ENCODE data around the gene POLR2A.

Gene POLR2A

DNA sequence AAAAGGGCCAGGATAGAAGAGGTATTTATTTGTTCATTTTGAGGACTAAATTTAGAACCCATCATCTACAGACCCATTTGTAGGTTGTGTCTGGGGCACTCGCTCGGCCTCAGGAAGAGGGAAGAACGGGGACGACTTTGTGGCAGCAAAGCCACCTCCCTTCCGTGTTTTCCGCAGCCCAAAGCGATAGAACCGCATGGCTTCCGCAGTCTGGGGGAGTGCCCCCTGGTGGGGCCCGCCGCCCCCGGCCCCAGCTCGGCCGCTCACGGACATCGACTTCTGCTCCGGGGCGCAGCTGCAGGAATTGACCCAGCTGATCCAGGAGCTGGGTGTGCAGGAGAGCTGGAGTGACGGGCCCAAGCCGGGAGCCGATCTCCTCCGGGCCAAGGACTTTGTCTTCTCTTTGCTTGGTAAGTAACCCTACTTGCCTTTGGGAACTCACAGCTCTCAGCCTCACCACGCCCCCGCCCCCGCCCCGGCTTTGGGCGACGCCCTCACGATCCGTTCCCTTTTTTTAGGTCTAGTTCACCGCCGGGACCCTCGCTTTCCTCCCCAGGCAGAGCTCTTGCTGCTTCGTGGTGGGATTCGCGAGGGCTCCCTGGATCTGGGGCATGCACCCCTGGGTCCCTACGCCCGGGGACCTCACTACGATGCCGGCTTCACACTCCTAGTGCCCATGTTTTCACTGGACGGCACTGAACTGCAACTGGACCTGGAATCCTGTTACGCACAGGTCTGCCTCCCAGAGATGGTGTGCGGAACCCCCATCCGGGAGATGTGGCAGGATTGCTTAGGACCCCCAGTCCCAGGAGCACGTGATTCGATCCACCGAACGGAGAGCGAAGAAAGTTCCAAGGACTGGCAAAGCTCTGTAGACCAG lies 48.2 kb upstream of the POLR2A start (continued):
- TF ChIP-seq ZNF416 (tag by site-specific recombination; IDR thresholded peaks at IDR 0.05) (no peak), TCF7L2 (IDR thresholded peaks at IDR 0.05; ENCODE audit: borderline replicate concordance, low read depth, low read length) (no peak), SCRT1 (tag by site-specific recombination; IDR thresholded peaks at IDR 0.05; ENCODE audit: borderline replicate concordance) (no peak), FEZF1 (tag by site-specific recombination; IDR thresholded peaks at IDR 0.05) (no peak), TSHZ1 (tag by site-specific recombination; IDR thresholded peaks at IDR 0.05; ENCODE audit: borderline replicate concordance) (no peak), SP3 (tag by site-specific recombination; IDR thresholded peaks at IDR 0.05) (no peak), ZEB2 (tag by site-specific recombination; IDR thresholded peaks at IDR 0.05) (0 out of 2 replicates have a peak, but pooled peaks have one; percentile 33), CTCF (tag by site-specific recombination; IDR thresholded peaks at IDR 0.05) (peak; percentile 67), ZNF138 (tag by site-specific recombination; IDR thresholded peaks at IDR 0.05; ENCODE audit: borderline replicate concordance) (no peak), WT1 (tag by site-specific recombination; IDR thresholded peaks at IDR 0.05) (no peak; the same call in 1 of the 2 replicates), ZNF10 (tag by site-specific recombination; IDR thresholded peaks at IDR 0.05) (no peak), SETDB1 (IDR thresholded peaks at IDR 0.05; ENCODE audit: insufficient read length, low read length) (no peak), BCL11B (tag by site-specific recombination; IDR thresholded peaks at IDR 0.05; ENCODE audit: low read depth) (no peak), ZNF426 (tag by site-specific recombination; IDR thresholded peaks at IDR 0.05) (no peak), ZNF610 (tag by site-specific recombination; IDR thresholded peaks at IDR 0.05; ENCODE audit: borderline replicate concordance) (no peak; the same call in 1 of the 2 replicates), ZNF785 (tag by site-specific recombination; IDR thresholded peaks at IDR 0.05) (no peak), ZFP3 (tag by site-specific recombination; IDR thresholded peaks at IDR 0.05; ENCODE audit: low read depth) (no peak), ZNF157 (tag by site-specific recombination; IDR thresholded peaks at IDR 0.05) (no peak), ZNF132 (tag by site-specific recombination; IDR thresholded peaks at IDR 0.05; ENCODE audit: borderline replicate concordance) (no peak), ZNF121 (tag by site-specific recombination; IDR thresholded peaks at IDR 0.05) (no peak), ZNF423 (tag by site-specific recombination; IDR thresholded peaks at IDR 0.05) (no peak), ZSCAN18 (tag by site-specific recombination; IDR thresholded peaks at IDR 0.05) (no peak), HOXC10 (CRISPR knock-in tag; IDR thresholded peaks at IDR 0.05) (no peak)
- TF ChIP-seq, protein P1, sequence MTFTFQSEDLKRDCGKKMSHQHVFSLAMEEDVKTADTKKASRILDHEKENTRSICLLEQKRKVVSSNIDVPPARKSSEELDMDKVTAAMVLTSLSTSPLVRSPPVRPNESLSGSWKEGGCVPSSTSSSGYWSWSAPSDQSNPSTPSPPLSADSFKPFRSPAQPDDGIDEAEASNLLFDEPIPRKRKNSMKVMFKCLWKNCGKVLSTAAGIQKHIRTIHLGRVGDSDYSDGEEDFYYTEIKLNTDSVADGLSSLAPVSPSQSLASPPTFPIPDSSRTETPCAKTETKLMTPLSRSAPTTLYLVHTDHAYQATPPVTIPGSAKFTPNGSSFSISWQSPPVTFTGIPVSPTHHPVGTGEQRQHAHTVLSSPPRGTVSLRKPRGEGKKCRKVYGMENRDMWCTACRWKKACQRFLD (tag by site-specific recombination; IDR thresholded peaks at IDR 0.05), result no peak
- TF ChIP-seq, protein P2, sequence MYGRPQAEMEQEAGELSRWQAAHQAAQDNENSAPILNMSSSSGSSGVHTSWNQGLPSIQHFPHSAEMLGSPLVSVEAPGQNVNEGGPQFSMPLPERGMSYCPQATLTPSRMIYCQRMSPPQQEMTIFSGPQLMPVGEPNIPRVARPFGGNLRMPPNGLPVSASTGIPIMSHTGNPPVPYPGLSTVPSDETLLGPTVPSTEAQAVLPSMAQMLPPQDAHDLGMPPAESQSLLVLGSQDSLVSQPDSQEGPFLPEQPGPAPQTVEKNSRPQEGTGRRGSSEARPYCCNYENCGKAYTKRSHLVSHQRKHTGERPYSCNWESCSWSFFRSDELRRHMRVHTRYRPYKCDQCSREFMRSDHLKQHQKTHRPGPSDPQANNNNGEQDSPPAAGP (tag by site-specific recombination; IDR thresholded peaks at IDR 0.05), result no peak
- TF ChIP-seq, protein P3, sequence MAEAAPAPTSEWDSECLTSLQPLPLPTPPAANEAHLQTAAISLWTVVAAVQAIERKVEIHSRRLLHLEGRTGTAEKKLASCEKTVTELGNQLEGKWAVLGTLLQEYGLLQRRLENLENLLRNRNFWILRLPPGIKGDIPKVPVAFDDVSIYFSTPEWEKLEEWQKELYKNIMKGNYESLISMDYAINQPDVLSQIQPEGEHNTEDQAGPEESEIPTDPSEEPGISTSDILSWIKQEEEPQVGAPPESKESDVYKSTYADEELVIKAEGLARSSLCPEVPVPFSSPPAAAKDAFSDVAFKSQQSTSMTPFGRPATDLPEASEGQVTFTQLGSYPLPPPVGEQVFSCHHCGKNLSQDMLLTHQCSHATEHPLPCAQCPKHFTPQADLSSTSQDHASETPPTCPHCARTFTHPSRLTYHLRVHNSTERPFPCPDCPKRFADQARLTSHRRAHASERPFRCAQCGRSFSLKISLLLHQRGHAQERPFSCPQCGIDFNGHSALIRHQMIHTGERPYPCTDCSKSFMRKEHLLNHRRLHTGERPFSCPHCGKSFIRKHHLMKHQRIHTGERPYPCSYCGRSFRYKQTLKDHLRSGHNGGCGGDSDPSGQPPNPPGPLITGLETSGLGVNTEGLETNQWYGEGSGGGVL (tag by site-specific recombination; IDR thresholded peaks at IDR 0.05), result no peak
- TF ChIP-seq, protein P4, sequence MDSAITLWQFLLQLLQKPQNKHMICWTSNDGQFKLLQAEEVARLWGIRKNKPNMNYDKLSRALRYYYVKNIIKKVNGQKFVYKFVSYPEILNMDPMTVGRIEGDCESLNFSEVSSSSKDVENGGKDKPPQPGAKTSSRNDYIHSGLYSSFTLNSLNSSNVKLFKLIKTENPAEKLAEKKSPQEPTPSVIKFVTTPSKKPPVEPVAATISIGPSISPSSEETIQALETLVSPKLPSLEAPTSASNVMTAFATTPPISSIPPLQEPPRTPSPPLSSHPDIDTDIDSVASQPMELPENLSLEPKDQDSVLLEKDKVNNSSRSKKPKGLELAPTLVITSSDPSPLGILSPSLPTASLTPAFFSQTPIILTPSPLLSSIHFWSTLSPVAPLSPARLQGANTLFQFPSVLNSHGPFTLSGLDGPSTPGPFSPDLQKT (IDR thresholded peaks at IDR 0.05; ENCODE audit: borderline replicate concordance, low read depth, low read length), result no peak

All from HEK293 (cell line).